GM23338 (cell line): ENCODE measurements around the gene SGSM1. TPM values are rescaled to one million over a fixed set of nuclear protein-coding genes. Genes with fewer than 3 reads are reported as not detected.

Experiments used
- ATAC-seq: fragments of 200-7000 bp; cut with Tn5 transposase; 3 replicates; pipeline ENCODE4 v1.9.1; 2020
- DNase-seq: peaks from one replicate; pipeline ENCODE4 v3.0.0-alpha.2; 2015; ENCODE audit warnings: low spot score
- H2AFZ ChIP-seq: fragments of 200-600 bp; sonication (generic); 2 replicates; pipeline ENCODE4 v1.8.0; 2016; ENCODE audit warnings: antibody characterized with exemption, mild to moderate bottlenecking, moderate library complexity
- H3F3A ChIP-seq: fragments of 200-600 bp; sonication (generic); replicated peaks from 2 replicates; pipeline ENCODE4 v1.8.0; 2017; ENCODE audit warnings: antibody characterized with exemption, mixed run types, low read depth
- H3K27ac ChIP-seq: fragments of 200-600 bp; sonication (generic); 2 replicates; pipeline ENCODE4 v1.6.1; 2016; ENCODE audit warnings: low read depth
- H3K27me3 ChIP-seq: fragments of 200-600 bp; sonication (generic); 2 replicates; pipeline ENCODE4 v1.8.0; 2016; ENCODE audit warnings: mild to moderate bottlenecking, mixed run types, moderate library complexity; ENCODE audit not compliant: insufficient read depth
- H3K36me3 ChIP-seq: fragments of 200-600 bp; sonication (generic); 2 replicates; pipeline ENCODE4 v1.8.0; 2016; ENCODE audit warnings: mild to moderate bottlenecking; ENCODE audit not compliant: insufficient read depth
- H3K4me1 ChIP-seq: fragments of 200-600 bp; sonication (generic); 2 replicates; pipeline ENCODE4 v1.8.0; 2016; ENCODE audit warnings: mild to moderate bottlenecking, moderate library complexity; ENCODE audit not compliant: insufficient read depth
- H3K4me2 ChIP-seq: fragments of 200-600 bp; sonication (generic); 2 replicates; pipeline ENCODE4 v1.7.1; 2017; ENCODE audit warnings: mixed run types
- H3K4me3 ChIP-seq: fragments of 200-600 bp; sonication (generic); 2 replicates; pipeline ENCODE4 v1.6.1; 2016; ENCODE audit warnings: mixed run types
- H3K79me2 ChIP-seq: fragments of 200-600 bp; sonication (generic); replicated peaks from 2 replicates; pipeline ENCODE4 v1.8.0; 2017; ENCODE audit warnings: mild to moderate bottlenecking; ENCODE audit not compliant: insufficient read depth
- H3K9me2 ChIP-seq: fragments of 200-600 bp; sonication (generic); 2 replicates; pipeline ENCODE4 v1.8.0; 2017; ENCODE audit not compliant: insufficient read depth
- H4K20me1 ChIP-seq: fragments of 200-600 bp; sonication (generic); replicated peaks from 2 replicates; pipeline ENCODE4 v1.8.0; 2017; ENCODE audit warnings: mild to moderate bottlenecking; ENCODE audit not compliant: insufficient read depth
- H3K27ac Mint-ChIP-seq: 2 replicates; pipeline ENCODE4 v1.8.0; 2020; ENCODE audit warnings: inconsistent platforms, mild to moderate bottlenecking, moderate library complexity, mixed read lengths
- H3K27me3 Mint-ChIP-seq: 3 replicates; pipeline ENCODE4 v1.8.0; 2022; ENCODE audit warnings: low read depth, mild to moderate bottlenecking, moderate library complexity, mixed read lengths, inconsistent platforms; ENCODE audit not compliant: insufficient read depth, poor library complexity
- H3K36me3 Mint-ChIP-seq: 3 replicates; pipeline ENCODE4 v1.8.0; 2021; ENCODE audit warnings: low read depth, mild to moderate bottlenecking, inconsistent platforms, moderate library complexity, mixed read lengths
- H3K4me1 Mint-ChIP-seq: 3 replicates; pipeline ENCODE4 v1.8.0; 2020; ENCODE audit warnings: mild to moderate bottlenecking, inconsistent platforms, mixed read lengths
- H3K4me3 Mint-ChIP-seq: 3 replicates; pipeline ENCODE4 v1.8.0; 2021; ENCODE audit warnings: moderate library complexity, mild to moderate bottlenecking, inconsistent platforms, mixed read lengths
- H3K9me3 Mint-ChIP-seq: 3 replicates; pipeline ENCODE4 v1.8.0; 2020; ENCODE audit warnings: moderate library complexity, mild to moderate bottlenecking, inconsistent platforms, mixed read lengths
- CREB1 ChIP-seq: fragments of 250-450 bp; sonication (Bioruptor Pico); IDR thresholded peaks from 2 replicates; pipeline ENCODE4 v1.5.0; 2020; ENCODE audit warnings: low read depth, mild to moderate bottlenecking, moderate library complexity
- EZH2 ChIP-seq: fragments of 200-600 bp; sonication (generic); IDR thresholded peaks from one replicate; pipeline ENCODE4 v1.8.0; 2017; ENCODE audit warnings: antibody characterized with exemption, mild to moderate bottlenecking, low read depth; ENCODE audit not compliant: unreplicated experiment
- EZH2phosphoT487 ChIP-seq: fragments of 200-600 bp; sonication (generic); IDR thresholded peaks from one replicate; pipeline ENCODE4 v1.8.1; 2018; ENCODE audit warnings: antibody characterized with exemption; ENCODE audit not compliant: unreplicated experiment
- JUNB ChIP-seq: IDR thresholded peaks from one replicate; pipeline ENCODE4 v1.6.1; 2016; ENCODE audit warnings: antibody characterized with exemption; ENCODE audit not compliant: unreplicated experiment
- NANOG ChIP-seq: IDR thresholded peaks from 2 replicates; pipeline ENCODE4 v1.6.1; 2016; ENCODE audit warnings: antibody characterized with exemption, borderline replicate concordance
- STAT1 ChIP-seq: IDR thresholded peaks from one replicate; pipeline ENCODE4 v1.6.1; 2016; ENCODE audit warnings: antibody characterized with exemption; ENCODE audit not compliant: unreplicated experiment
- ZNF114 ChIP-seq: fragments of 250-450 bp; sonication (Bioruptor Pico); IDR thresholded peaks from 2 replicates; pipeline ENCODE4 v1.5.0; 2020; ENCODE audit warnings: mild to moderate bottlenecking, moderate library complexity
- polyA plus RNA-seq: library from polyadenylated mRNA; unstranded; fragments of >200 nt; fragmentation: Nextera tagmentation; extraction: Ambion mirVana; gene quantifications from 2 replicates; pipeline ENCODE4 v1.2.1, GENCODE V29; 2016
- total RNA-seq: library from RNA; depleted of rRNA; stranded (reverse); fragments of >200 nt; shearing (Covaris generic); gene quantifications from 2 replicates; pipeline ENCODE4 v1.2.3, GENCODE V29; 2014
- TF ChIP-seq, protein P1 (sequence below), 2 experiments: fragments of 200-600 bp in 1 of 2; sonication (generic) in 1 of 2; conservative IDR thresholded peaks; 2 replicates each; pipeline versions ENCODE4 v1.5.1 to v1.6.1; 2016 to 2017; ENCODE audit warnings: antibody characterized with exemption in 2 of 2, low read depth in 2 of 2, mild to moderate bottlenecking in 2 of 2, moderate library complexity in 1 of 2
- TF ChIP-seq, protein P2 (sequence below): IDR thresholded peaks from 2 replicates; pipeline ENCODE4 v1.6.1; 2016; ENCODE audit warnings: antibody characterized with exemption
- TF ChIP-seq, protein P3 (sequence below): fragments of 250-450 bp; sonication (Bioruptor Pico); IDR thresholded peaks from 2 replicates; pipeline ENCODE4 v1.5.0; 2020; ENCODE audit warnings: mild to moderate bottlenecking, moderate library complexity

The SGSM1 gene
- total and polyA plus RNA-seq, 2 experiments from 2014 or later, result 4.7 to 5.4 TPM

DNA sequence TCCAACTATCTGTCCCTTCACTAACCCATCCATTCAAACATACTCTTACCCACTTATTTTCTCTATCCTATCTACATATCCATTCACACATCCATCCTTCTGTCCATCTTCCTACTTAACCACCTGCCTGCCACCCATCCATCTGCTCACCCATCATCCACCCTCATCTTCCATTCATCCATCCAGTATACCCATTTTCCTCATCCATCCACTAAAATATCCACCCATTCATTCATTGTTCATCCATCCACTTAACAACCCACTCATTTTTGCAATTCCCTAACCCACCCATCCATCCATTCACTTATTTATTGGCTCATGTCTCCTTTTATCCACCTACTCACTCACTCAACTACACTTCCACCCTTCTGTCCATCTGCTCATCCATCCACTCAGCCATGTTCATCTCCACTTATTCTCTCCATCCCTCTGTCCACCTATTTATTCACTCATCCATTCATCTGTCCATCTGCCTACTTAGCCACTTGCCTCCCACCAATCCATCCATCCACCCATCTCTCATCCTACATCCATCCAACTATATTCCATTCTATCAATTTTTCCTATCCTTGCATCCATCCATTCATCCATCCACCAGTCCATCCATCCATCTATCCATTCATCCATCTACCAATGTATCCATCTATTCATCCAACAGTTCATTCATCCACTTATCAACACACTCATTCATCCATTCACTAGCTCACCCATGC is 129.9 kb downstream of the SGSM1 start:
- no peak for ATAC-seq
- no peak overlapping the region for H3K27ac Mint-ChIP-seq
- Histone ChIP-seq H3K4me2 (no peak overlapping the region), H4K20me1 (no peaks in the 10 kb centered on the region), H3K27me3 (no peaks in the 10 kb centered on the region), H3K4me1 (peaks cover 7% of the 10 kb centered on the region; the same call in 1 of the 2 replicates), H2AFZ (no peak overlapping the region), H3K36me3 (no peaks in the 10 kb centered on the region), H3K79me2 (no peaks in the 10 kb centered on the region), H3K4me3 (no peak overlapping the region), H3F3A (peaks cover 4% of the 10 kb centered on the region; the same call in 1 of the 2 replicates), H3K9me2 (peaks cover 4% of the 10 kb centered on the region; the same call in 1 of the 2 replicates), H3K27ac (no peak overlapping the region)
- TF ChIP-seq, protein P1, sequence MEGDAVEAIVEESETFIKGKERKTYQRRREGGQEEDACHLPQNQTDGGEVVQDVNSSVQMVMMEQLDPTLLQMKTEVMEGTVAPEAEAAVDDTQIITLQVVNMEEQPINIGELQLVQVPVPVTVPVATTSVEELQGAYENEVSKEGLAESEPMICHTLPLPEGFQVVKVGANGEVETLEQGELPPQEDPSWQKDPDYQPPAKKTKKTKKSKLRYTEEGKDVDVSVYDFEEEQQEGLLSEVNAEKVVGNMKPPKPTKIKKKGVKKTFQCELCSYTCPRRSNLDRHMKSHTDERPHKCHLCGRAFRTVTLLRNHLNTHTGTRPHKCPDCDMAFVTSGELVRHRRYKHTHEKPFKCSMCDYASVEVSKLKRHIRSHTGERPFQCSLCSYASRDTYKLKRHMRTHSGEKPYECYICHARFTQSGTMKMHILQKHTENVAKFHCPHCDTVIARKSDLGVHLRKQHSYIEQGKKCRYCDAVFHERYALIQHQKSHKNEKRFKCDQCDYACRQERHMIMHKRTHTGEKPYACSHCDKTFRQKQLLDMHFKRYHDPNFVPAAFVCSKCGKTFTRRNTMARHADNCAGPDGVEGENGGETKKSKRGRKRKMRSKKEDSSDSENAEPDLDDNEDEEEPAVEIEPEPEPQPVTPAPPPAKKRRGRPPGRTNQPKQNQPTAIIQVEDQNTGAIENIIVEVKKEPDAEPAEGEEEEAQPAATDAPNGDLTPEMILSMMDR (conservative IDR thresholded peaks at IDR 0.05; ENCODE audit: low read depth in 2 of 2), result no peak
- TF ChIP-seq STAT1 (no peak), EZH2phosphoT487 (no peak), CREB1 (no peak), ZNF114 (CRISPR knock-in tag) (no peak), NANOG (no peak), JUNB (no peak), EZH2 (no peak)
- TF ChIP-seq, protein P2, sequence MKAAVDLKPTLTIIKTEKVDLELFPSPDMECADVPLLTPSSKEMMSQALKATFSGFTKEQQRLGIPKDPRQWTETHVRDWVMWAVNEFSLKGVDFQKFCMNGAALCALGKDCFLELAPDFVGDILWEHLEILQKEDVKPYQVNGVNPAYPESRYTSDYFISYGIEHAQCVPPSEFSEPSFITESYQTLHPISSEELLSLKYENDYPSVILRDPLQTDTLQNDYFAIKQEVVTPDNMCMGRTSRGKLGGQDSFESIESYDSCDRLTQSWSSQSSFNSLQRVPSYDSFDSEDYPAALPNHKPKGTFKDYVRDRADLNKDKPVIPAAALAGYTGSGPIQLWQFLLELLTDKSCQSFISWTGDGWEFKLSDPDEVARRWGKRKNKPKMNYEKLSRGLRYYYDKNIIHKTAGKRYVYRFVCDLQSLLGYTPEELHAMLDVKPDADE, result no peak
- H3K9me3 Mint-ChIP-seq, result no peaks in the 10 kb centered on the region
- H3K27me3 Mint-ChIP-seq, result peaks cover 2% of the 10 kb centered on the region
- no peaks in the 10 kb centered on the region for H3K36me3 Mint-ChIP-seq
- DNase-seq, result no peak
- H3K4me3 Mint-ChIP-seq, result no peak overlapping the region
- peaks cover 5% of the 10 kb centered on the region; the same call in 2 of the 3 replicates for H3K4me1 Mint-ChIP-seq

DNA sequence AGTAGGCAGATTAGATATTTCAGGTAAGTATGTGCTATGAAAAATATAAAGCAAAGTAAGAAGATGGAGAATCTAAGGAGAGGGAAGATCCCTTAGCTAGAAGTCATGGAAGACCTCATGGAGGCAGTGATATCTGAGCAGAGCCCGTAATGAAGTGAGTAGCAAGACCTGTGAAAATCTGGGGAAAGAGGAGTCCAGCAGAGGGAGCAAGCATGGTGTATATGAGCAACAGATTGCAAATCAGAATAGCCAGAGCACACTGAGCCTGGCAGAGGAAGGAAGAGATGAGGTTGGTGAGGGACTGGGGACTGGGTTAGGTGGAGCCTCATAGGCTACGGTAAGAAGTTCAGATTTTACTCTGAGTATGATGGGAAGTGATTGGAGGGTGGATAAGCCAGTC is 131.1 kb downstream of the SGSM1 start:
- Histone ChIP-seq H4K20me1 (no peaks in the 10 kb centered on the region), H3K4me1 (peaks cover 7% of the 10 kb centered on the region; the same call in 1 of the 2 replicates), H3F3A (peaks cover 4% of the 10 kb centered on the region; the same call in 1 of the 2 replicates), H3K9me2 (peaks cover 4% of the 10 kb centered on the region; the same call in 1 of the 2 replicates), H3K79me2 (no peaks in the 10 kb centered on the region), H3K27ac (no peak overlapping the region), H3K4me3 (no peak overlapping the region), H3K36me3 (no peaks in the 10 kb centered on the region), H3K4me2 (no peak overlapping the region), H2AFZ (no peak overlapping the region), H3K27me3 (no peaks in the 10 kb centered on the region)
- peaks cover 5% of the 10 kb centered on the region; the same call in 2 of the 3 replicates for H3K4me1 Mint-ChIP-seq
- no peak overlapping the region for H3K27ac Mint-ChIP-seq
- no peaks in the 10 kb centered on the region for H3K36me3 Mint-ChIP-seq
- no peaks in the 10 kb centered on the region for H3K9me3 Mint-ChIP-seq
- H3K4me3 Mint-ChIP-seq, result no peak overlapping the region
- ATAC-seq, result peak; percentile 59
- peak; percentile 66 for DNase-seq
- TF ChIP-seq, protein P1 (conservative IDR thresholded peaks at IDR 0.05; ENCODE audit: low read depth in 2 of 2), result peak; percentile 52 to 73
- TF ChIP-seq, protein P3, sequence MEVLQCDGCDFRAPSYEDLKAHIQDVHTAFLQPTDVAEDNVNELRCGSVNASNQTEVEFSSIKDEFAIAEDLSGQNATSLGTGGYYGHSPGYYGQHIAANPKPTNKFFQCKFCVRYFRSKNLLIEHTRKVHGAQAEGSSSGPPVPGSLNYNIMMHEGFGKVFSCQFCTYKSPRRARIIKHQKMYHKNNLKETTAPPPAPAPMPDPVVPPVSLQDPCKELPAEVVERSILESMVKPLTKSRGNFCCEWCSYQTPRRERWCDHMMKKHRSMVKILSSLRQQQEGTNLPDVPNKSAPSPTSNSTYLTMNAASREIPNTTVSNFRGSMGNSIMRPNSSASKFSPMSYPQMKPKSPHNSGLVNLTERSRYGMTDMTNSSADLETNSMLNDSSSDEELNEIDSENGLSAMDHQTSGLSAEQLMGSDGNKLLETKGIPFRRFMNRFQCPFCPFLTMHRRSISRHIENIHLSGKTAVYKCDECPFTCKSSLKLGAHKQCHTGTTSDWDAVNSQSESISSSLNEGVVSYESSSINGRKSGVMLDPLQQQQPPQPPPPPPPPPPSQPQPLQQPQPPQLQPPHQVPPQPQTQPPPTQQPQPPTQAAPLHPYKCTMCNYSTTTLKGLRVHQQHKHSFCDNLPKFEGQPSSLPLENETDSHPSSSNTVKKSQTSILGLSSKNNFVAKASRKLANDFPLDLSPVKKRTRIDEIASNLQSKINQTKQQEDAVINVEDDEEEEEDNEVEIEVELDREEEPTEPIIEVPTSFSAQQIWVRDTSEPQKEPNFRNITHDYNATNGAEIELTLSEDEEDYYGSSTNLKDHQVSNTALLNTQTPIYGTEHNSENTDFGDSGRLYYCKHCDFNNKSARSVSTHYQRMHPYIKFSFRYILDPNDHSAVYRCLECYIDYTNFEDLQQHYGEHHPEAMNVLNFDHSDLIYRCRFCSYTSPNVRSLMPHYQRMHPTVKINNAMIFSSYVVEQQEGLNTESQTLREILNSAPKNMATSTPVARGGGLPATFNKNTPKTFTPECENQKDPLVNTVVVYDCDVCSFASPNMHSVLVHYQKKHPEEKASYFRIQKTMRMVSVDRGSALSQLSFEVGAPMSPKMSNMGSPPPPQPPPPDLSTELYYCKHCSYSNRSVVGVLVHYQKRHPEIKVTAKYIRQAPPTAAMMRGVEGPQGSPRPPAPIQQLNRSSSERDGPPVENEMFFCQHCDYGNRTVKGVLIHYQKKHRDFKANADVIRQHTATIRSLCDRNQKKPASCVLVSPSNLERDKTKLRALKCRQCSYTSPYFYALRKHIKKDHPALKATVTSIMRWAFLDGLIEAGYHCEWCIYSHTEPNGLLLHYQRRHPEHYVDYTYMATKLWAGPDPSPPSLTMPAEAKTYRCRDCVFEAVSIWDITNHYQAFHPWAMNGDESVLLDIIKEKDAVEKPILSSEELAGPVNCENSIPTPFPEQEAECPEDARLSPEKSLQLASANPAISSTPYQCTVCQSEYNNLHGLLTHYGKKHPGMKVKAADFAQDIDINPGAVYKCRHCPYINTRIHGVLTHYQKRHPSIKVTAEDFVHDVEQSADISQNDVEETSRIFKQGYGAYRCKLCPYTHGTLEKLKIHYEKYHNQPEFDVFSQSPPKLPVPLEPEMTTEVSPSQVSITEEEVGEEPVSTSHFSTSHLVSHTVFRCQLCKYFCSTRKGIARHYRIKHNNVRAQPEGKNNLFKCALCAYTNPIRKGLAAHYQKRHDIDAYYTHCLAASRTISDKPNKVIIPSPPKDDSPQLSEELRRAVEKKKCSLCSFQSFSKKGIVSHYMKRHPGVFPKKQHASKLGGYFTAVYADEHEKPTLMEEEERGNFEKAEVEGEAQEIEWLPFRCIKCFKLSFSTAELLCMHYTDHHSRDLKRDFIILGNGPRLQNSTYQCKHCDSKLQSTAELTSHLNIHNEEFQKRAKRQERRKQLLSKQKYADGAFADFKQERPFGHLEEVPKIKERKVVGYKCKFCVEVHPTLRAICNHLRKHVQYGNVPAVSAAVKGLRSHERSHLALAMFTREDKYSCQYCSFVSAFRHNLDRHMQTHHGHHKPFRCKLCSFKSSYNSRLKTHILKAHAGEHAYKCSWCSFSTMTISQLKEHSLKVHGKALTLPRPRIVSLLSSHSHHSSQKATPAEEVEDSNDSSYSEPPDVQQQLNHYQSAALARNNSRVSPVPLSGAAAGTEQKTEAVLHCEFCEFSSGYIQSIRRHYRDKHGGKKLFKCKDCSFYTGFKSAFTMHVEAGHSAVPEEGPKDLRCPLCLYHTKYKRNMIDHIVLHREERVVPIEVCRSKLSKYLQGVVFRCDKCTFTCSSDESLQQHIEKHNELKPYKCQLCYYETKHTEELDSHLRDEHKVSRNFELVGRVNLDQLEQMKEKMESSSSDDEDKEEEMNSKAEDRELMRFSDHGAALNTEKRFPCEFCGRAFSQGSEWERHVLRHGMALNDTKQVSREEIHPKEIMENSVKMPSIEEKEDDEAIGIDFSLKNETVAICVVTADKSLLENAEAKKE, result no peak
- no peak for TF ChIP-seq STAT1
- peaks cover 3% of the 10 kb centered on the region for H3K27me3 Mint-ChIP-seq
